Activated CD4-positive, alpha-beta T cell treated with anti-CD3 and anti-CD28 coated beads, Interleukin-2, amount 10 ng/mL, durations not matched to agents 24 days and 14 days (primary cell): ENCODE data around the gene FGF12. TPM values are rescaled to one million over a fixed set of nuclear protein-coding genes. Genes with fewer than 3 reads are reported as not detected.

Experiments used
- DNase-seq: peaks from one replicate; pipeline ENCODE4 v3.0.0; 2022
- H3K27ac Mint-ChIP-seq: one replicate; pipeline ENCODE4 v1.8.0; 2022; ENCODE audit warnings: mild to moderate bottlenecking, mixed read lengths
- H3K27me3 Mint-ChIP-seq: one replicate; pipeline ENCODE4 v1.8.0; 2022; ENCODE audit warnings: mixed read lengths
- H3K36me3 Mint-ChIP-seq: one replicate; pipeline ENCODE4 v1.8.0; 2022; ENCODE audit warnings: low read depth, mild to moderate bottlenecking, mixed read lengths
- H3K4me1 Mint-ChIP-seq: one replicate; pipeline ENCODE4 v1.8.0; 2021; ENCODE audit warnings: mixed read lengths
- H3K4me3 Mint-ChIP-seq: one replicate; pipeline ENCODE4 v1.8.0; 2022; ENCODE audit warnings: mild to moderate bottlenecking, moderate library complexity, mixed read lengths
- H3K9me3 Mint-ChIP-seq: one replicate; pipeline ENCODE4 v1.8.0; 2021; ENCODE audit warnings: mixed read lengths
- intact Hi-C: fragments of 100-400 bp; cut with micrococcal nuclease; formaldehyde crosslinking; loops from one replicate; pipeline ENCODE4 v1.15.1; 2023
- total RNA-seq: library from RNA; stranded (reverse); gene quantifications from 2 replicates; pipeline ENCODE4 v1.2.3, GENCODE V29; 2022

The FGF12 gene
- total RNA-seq, 1 donor from 2014 or later: not detected

GRCh38 chr3:192133271-192133670 is 594.1 kb downstream of the FGF12 start:
- Mint-ChIP-seq H3K27me3 (no peaks in the 10 kb centered on the region), H3K27ac (no peak overlapping the region), H3K36me3 (no peaks in the 10 kb centered on the region), H3K4me3 (no peak overlapping the region), H3K4me1 (no peaks in the 10 kb centered on the region), H3K9me3 (no peaks in the 10 kb centered on the region)
- no peak for DNase-seq
- intact Hi-C loops: no loop called here

- H3K27ac Mint-ChIP-seq: no peak overlapping the region
- no peaks in the 10 kb centered on the region for H3K36me3 Mint-ChIP-seq
- DNase-seq: peak; percentile 69
- intact Hi-C loops: loop anchor here (2.0 kb wide), 1 partner anchor 314 kb away; no protein-coding TSS in a partner anchor
- no peaks in the 10 kb centered on the region for H3K9me3 Mint-ChIP-seq
- H3K27me3 Mint-ChIP-seq: no peaks in the 10 kb centered on the region
- H3K4me1 Mint-ChIP-seq: no peaks in the 10 kb centered on the region
- H3K4me3 Mint-ChIP-seq: no peak overlapping the region
Measured at GRCh38 chr3:192130534-192131132, 596.7 kb downstream of the FGF12 start.

GRCh38 chr3:192129586-192129985 is 597.8 kb downstream of the FGF12 start:
- no peaks in the 10 kb centered on the region for H3K36me3 Mint-ChIP-seq
- H3K9me3 Mint-ChIP-seq: no peaks in the 10 kb centered on the region
- intact Hi-C loops: no loop called here
- H3K4me1 Mint-ChIP-seq: no peaks in the 10 kb centered on the region
- DNase-seq: no peak
- H3K27ac Mint-ChIP-seq: no peak overlapping the region
- no peak overlapping the region for H3K4me3 Mint-ChIP-seq
- H3K27me3 Mint-ChIP-seq: no peaks in the 10 kb centered on the region

- intact Hi-C loops: no loop called here
- Mint-ChIP-seq H3K36me3 (no peaks in the 10 kb centered on the region), H3K4me3 (no peak overlapping the region), H3K27me3 (no peaks in the 10 kb centered on the region), H3K27ac (no peak overlapping the region), H3K9me3 (no peaks in the 10 kb centered on the region), H3K4me1 (no peaks in the 10 kb centered on the region)
- DNase-seq: no peak
Measured at GRCh38 chr3:192128922-192129321, 598.4 kb downstream of the FGF12 start.

- Mint-ChIP-seq H3K27me3 (no peaks in the 10 kb centered on the region), H3K4me3 (no peak overlapping the region), H3K27ac (no peak overlapping the region), H3K36me3 (no peaks in the 10 kb centered on the region), H3K9me3 (no peaks in the 10 kb centered on the region), H3K4me1 (no peaks in the 10 kb centered on the region)
- intact Hi-C loops: no loop called here
- no peak for DNase-seq
Measured at GRCh38 chr3:192128060-192128459, 599.3 kb downstream of the FGF12 start.

GRCh38 chr3:192122832-192123594 is 604.3 kb downstream of the FGF12 start:
- H3K4me1 Mint-ChIP-seq: no peaks in the 10 kb centered on the region
- H3K9me3 Mint-ChIP-seq: no peaks in the 10 kb centered on the region
- H3K36me3 Mint-ChIP-seq: no peaks in the 10 kb centered on the region
- H3K27ac Mint-ChIP-seq: no peak overlapping the region
- H3K27me3 Mint-ChIP-seq: no peaks in the 10 kb centered on the region
- no peak for DNase-seq
- intact Hi-C loops: no loop called here
- H3K4me3 Mint-ChIP-seq: no peak overlapping the region

GRCh38 chr3:192121923-192122322 is 605.4 kb downstream of the FGF12 start:
- no peaks in the 10 kb centered on the region for H3K4me1 Mint-ChIP-seq
- intact Hi-C loops: no loop called here
- H3K9me3 Mint-ChIP-seq: no peaks in the 10 kb centered on the region
- H3K27me3 Mint-ChIP-seq: no peaks in the 10 kb centered on the region
- DNase-seq: no peak
- H3K36me3 Mint-ChIP-seq: no peaks in the 10 kb centered on the region
- H3K27ac Mint-ChIP-seq: no peak overlapping the region
- no peak overlapping the region for H3K4me3 Mint-ChIP-seq

- no peak overlapping the region for H3K27ac Mint-ChIP-seq
- no peak for DNase-seq
- intact Hi-C loops: no loop called here
- H3K27me3 Mint-ChIP-seq: no peaks in the 10 kb centered on the region
- no peak overlapping the region for H3K4me3 Mint-ChIP-seq
- no peaks in the 10 kb centered on the region for H3K4me1 Mint-ChIP-seq
- H3K36me3 Mint-ChIP-seq: no peaks in the 10 kb centered on the region
- no peaks in the 10 kb centered on the region for H3K9me3 Mint-ChIP-seq
Measured at GRCh38 chr3:192108820-192109219, 618.5 kb downstream of the FGF12 start.

GRCh38 chr3:192106543-192106942 is 620.8 kb downstream of the FGF12 start:
- Mint-ChIP-seq H3K27me3 (no peaks in the 10 kb centered on the region), H3K36me3 (no peaks in the 10 kb centered on the region), H3K4me1 (no peaks in the 10 kb centered on the region), H3K27ac (no peak overlapping the region), H3K9me3 (no peaks in the 10 kb centered on the region), H3K4me3 (no peak overlapping the region)
- DNase-seq: no peak
- intact Hi-C loops: no loop called here

- H3K4me1 Mint-ChIP-seq: no peaks in the 10 kb centered on the region
- no peaks in the 10 kb centered on the region for H3K9me3 Mint-ChIP-seq
- no peak overlapping the region for H3K27ac Mint-ChIP-seq
- intact Hi-C loops: no loop called here
- no peaks in the 10 kb centered on the region for H3K36me3 Mint-ChIP-seq
- H3K27me3 Mint-ChIP-seq: no peaks in the 10 kb centered on the region
- no peak overlapping the region for H3K4me3 Mint-ChIP-seq
- no peak for DNase-seq
Measured at GRCh38 chr3:192092388-192093005, 634.8 kb downstream of the FGF12 start.

- no peaks in the 10 kb centered on the region for H3K9me3 Mint-ChIP-seq
- no peaks in the 10 kb centered on the region for H3K27me3 Mint-ChIP-seq
- no peak overlapping the region for H3K4me3 Mint-ChIP-seq
- H3K27ac Mint-ChIP-seq: no peak overlapping the region
- no peak for DNase-seq
- no peaks in the 10 kb centered on the region for H3K4me1 Mint-ChIP-seq
- no peaks in the 10 kb centered on the region for H3K36me3 Mint-ChIP-seq
- intact Hi-C loops: no loop called here
Measured at GRCh38 chr3:192091831-192092230, 635.5 kb downstream of the FGF12 start.

- DNase-seq: no peak
- Mint-ChIP-seq H3K9me3 (no peaks in the 10 kb centered on the region), H3K4me3 (no peak overlapping the region), H3K27me3 (no peaks in the 10 kb centered on the region), H3K4me1 (no peaks in the 10 kb centered on the region), H3K36me3 (no peaks in the 10 kb centered on the region), H3K27ac (no peak overlapping the region)
- intact Hi-C loops: no loop called here
Measured at GRCh38 chr3:192090586-192090985, 636.8 kb downstream of the FGF12 start.
